Stomach (tissue), 9 donors: ENCODE results near the gene POLR2F. TPM values are rescaled to one million over a fixed set of nuclear protein-coding genes. Genes with fewer than 3 reads are reported as not detected.

ENCODE experiments used
- DNase-seq, 2 donors: peaks; one replicate each; pipeline versions ENCODE4 v3.0.0 to v3.0.0-alpha.2; 2013 to 2019
- H3K27ac ChIP-seq, 5 donors: fragments of 200-600 bp in 4 of 5; sonication (generic) in 4 of 5; one replicate each; pipeline ENCODE4 v1.5.1; 2013 to 2019; ENCODE audit warnings: mild to moderate bottlenecking in 1 of 5, moderate library complexity in 1 of 5
- H3K27me3 ChIP-seq, 3 donors: fragments of 200-600 bp; sonication (generic); one replicate each; pipeline ENCODE4 v1.5.1; 2017 to 2019; ENCODE audit warnings: mixed run types in 1 of 3
- H3K36me3 ChIP-seq, 4 donors: fragments of 200-600 bp; sonication (generic); 1 replicate in 3 of 4; 2 replicates in 1 of 4; pipeline ENCODE4 v1.5.1; 2016 to 2019
- H3K4me1 ChIP-seq, 4 donors: fragments of 200-600 bp; sonication (generic); one replicate each; pipeline ENCODE4 v1.5.1; 2016 to 2019
- H3K4me3 ChIP-seq, 4 donors: fragments of 200-600 bp; sonication (generic) in 3 of 4; one replicate each; pipeline ENCODE4 v1.5.1; 2016 to 2019; ENCODE audit warnings: mild to moderate bottlenecking in 1 of 4
- H3K9me3 ChIP-seq, 4 donors: fragments of 200-600 bp; sonication (generic); one replicate each; pipeline ENCODE4 v1.5.1; 2016 to 2019
- CTCF ChIP-seq, 7 experiments: fragments of 450-650 bp in 4 of 7; fragments of 200-600 bp in 3 of 7; sonication (generic) in 3 of 7; IDR thresholded peaks; one replicate each; pipeline ENCODE4 v1.5.1; 2016 to 2019; ENCODE audit warnings: antibody characterized with exemption in 7 of 7, control low read depth in 2 of 7, mild to moderate bottlenecking in 1 of 7
- EP300 ChIP-seq: sonication (generic); formaldehyde crosslinking; IDR thresholded peaks from one replicate; pipeline ENCODE4 v1.6.1; 2017; ENCODE audit warnings: antibody characterized with exemption
- POLR2A ChIP-seq, 4 donors: fragments of 450-650 bp; IDR thresholded peaks; one replicate each; pipeline ENCODE4 v1.6.1; 2016; ENCODE audit warnings: antibody characterized with exemption in 4 of 4, control low read depth in 2 of 4, mild to moderate bottlenecking in 1 of 4, moderate library complexity in 1 of 4
- POLR2AphosphoS5 ChIP-seq, 3 donors: sonication (generic); formaldehyde crosslinking; IDR thresholded peaks; one replicate each; pipeline ENCODE4 v1.6.1; 2016; ENCODE audit warnings: antibody characterized with exemption in 3 of 3
- WGBS, 5 donors: extraction: QIAGEN DNeasy Blood & Tissue Kit in 3 of 5; methylation state at CpG; one replicate each; pipeline versions ENCODE4 v1.1.5 to v1.1.7; 2013 to 2018; 5-methylcytosine and 5-hydroxymethylcytosine counted together
- intact Hi-C: fragments of 100-400 bp; cut with DNase I; formaldehyde crosslinking; loops from one replicate; pipeline ENCODE4 v1.15.1; 2023; ENCODE audit warnings: low total_unique reads
- polyA plus RNA-seq, 3 donors: library from polyadenylated mRNA; stranded (reverse); fragments of 200-250 nt; gene quantifications; one replicate each; pipeline ENCODE4 v1.2.3, GENCODE V29; 2013
- total RNA-seq, 5 donors: library from RNA; depleted of rRNA; stranded (reverse); fragments of >200 nt; gene quantifications; one replicate each; pipeline versions ENCODE4 v1.1.0 to v1.2.3, GENCODE V29; 2014 to 2016
- donor health status: healthy with polysubstance abuse.
- donor health status: Bipolar disorder and iron deficiency.
- donor health status: healthy.

Gene POLR2F
- total and polyA plus RNA-seq, 8 donors: 41.5 to 149 (median 120) TPM

- Histone ChIP-seq H3K36me3 (peaks cover 25 to 49% (median 48%) of the 10 kb centered on the region in 4 donors), H3K27me3 (no peaks in the 10 kb centered on the region), H3K27ac (peak overlapping the region in 4 of 5 donors; percentile 58 to 96 (median 83)), H3K4me3 (no peak overlapping the region), H3K9me3 (no peaks in the 10 kb centered on the region), H3K4me1 (peaks cover 16 to 64% (median 49%) of the 10 kb centered on the region in 4 donors)
- TF ChIP-seq POLR2AphosphoS5 (IDR thresholded peaks at IDR 0.05) (no peak), CTCF (IDR thresholded peaks at IDR 0.05) (no peak), EP300 (no peak), POLR2A (IDR thresholded peaks at IDR 0.05) (no peak)
- DNase-seq: no peak
- WGBS, 5 donors: 65 to 76% (median 69%) methylated on average over 7 to 8 of the region's 8 CpGs
- intact Hi-C loops: no loop called here
These were observed 41.8 kb upstream of the POLR2F start for GRCh38 chr22:37911697-37912096.

DNA sequence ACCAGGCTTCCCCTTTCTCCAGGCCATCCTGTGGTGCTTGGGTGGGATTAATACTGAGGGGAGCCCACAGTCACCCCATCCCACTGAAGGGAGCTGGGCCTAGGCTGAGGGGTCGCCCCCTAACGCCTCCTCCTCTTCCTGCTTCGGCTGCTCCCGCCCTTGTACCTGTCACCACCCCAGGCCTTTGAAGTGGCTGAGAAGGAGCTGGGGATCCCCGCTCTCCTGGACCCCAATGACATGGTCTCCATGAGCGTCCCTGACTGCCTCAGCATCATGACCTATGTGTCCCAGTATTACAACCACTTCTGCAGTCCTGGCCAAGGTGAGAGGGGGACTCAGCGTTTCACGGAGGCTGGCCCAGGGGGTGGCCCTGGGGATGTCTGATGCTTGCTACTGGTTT, 41.3 kb upstream of the POLR2F start:
- H3K4me1 ChIP-seq: peaks cover 13 to 60% (median 44%) of the 10 kb centered on the region in 4 donors
- no peaks in the 10 kb centered on the region for H3K9me3 ChIP-seq
- 80 to 94% (median 86%) methylated on average over 8 of the region's 8 CpGs for WGBS, 5 donors
- peaks cover 27 to 54% (median 53%) of the 10 kb centered on the region in 4 donors for H3K36me3 ChIP-seq
- no peak for TF ChIP-seq POLR2A (IDR thresholded peaks at IDR 0.05)
- no peak for TF ChIP-seq POLR2AphosphoS5 (IDR thresholded peaks at IDR 0.05)
- no peak for TF ChIP-seq CTCF (IDR thresholded peaks at IDR 0.05)
- TF ChIP-seq EP300: no peak
- intact Hi-C loops: no loop called here
- no peak overlapping the region for H3K4me3 ChIP-seq
- DNase-seq: no peak
- peak overlapping the region in 2 of 5 donors; percentile 93 to 96 for H3K27ac ChIP-seq
- H3K27me3 ChIP-seq: no peaks in the 10 kb centered on the region

- Histone ChIP-seq H3K4me1 (peaks cover 9 to 49% (median 33%) of the 10 kb centered on the region in 4 donors), H3K36me3 (peaks cover 38 to 65% (median 64%) of the 10 kb centered on the region in 4 donors), H3K27me3 (no peaks in the 10 kb centered on the region), H3K4me3 (no peak overlapping the region), H3K9me3 (no peaks in the 10 kb centered on the region), H3K27ac (no peak overlapping the region)
- no peak for DNase-seq
- 71 to 81% (median 76%) methylated on average over 7 of the region's 7 CpGs for WGBS, 5 donors
- intact Hi-C loops: no loop called here
- TF ChIP-seq POLR2AphosphoS5 (IDR thresholded peaks at IDR 0.05) (no peak), EP300 (no peak), CTCF (IDR thresholded peaks at IDR 0.05) (no peak), POLR2A (IDR thresholded peaks at IDR 0.05) (no peak)
These were observed 40.2 kb upstream of the POLR2F start for GRCh38 chr22:37913233-37913721.

- TF ChIP-seq EP300: no peak
- no peak for TF ChIP-seq CTCF (IDR thresholded peaks at IDR 0.05)
- TF ChIP-seq POLR2A (IDR thresholded peaks at IDR 0.05): no peak
- TF ChIP-seq POLR2AphosphoS5 (IDR thresholded peaks at IDR 0.05): no peak
These were observed 37.2 kb upstream of the POLR2F start for GRCh38 chr22:37916311-37916710.

More at GRCh38 chr22:37916311-37916710, 37.2 kb upstream of the POLR2F start:
- WGBS, 5 donors: 84 to 94% (median 91%) methylated on average over 5 of the region's 5 CpGs
- intact Hi-C loops: no loop called here
- no peak for DNase-seq
- Histone ChIP-seq H3K4me1 (peaks cover 0 to 24% (median 16%) of the 10 kb centered on the region in 4 donors), H3K9me3 (no peaks in the 10 kb centered on the region), H3K36me3 (peaks cover 49 to 96% (median 94%) of the 10 kb centered on the region in 4 donors), H3K27ac (no peak overlapping the region), H3K4me3 (no peak overlapping the region), H3K27me3 (no peaks in the 10 kb centered on the region)
